A549 (cell line): ENCODE data around the gene SMG6.

Experiments used
- BHLHE40 ChIP-seq: IDR thresholded peaks from 2 replicates; pipeline ENCODE4 v1.6.1; 2012; ENCODE audit warnings: low read depth, low read length, inconsistent platforms
- CEBPB ChIP-seq, 2 experiments: fragments of >200 bp in 1 of 2; sonication (Bioruptor Twin) in 1 of 2; formaldehyde crosslinking in 1 of 2; IDR thresholded peaks; 2 replicates each; pipeline ENCODE4 v1.6.1; 2012 to 2016
- CTCF ChIP-seq: fragments of >200 bp; sonication (Bioruptor Twin); formaldehyde crosslinking; IDR thresholded peaks from 3 replicates; pipeline ENCODE4 v1.5.1; 2016
- KDM1A ChIP-seq: fragments of 200-600 bp; sonication (generic); IDR thresholded peaks from 2 replicates; pipeline ENCODE4 v1.6.1; 2016; ENCODE audit warnings: low read depth, mild to moderate bottlenecking
- RAD21 ChIP-seq, 2 experiments: fragments of >200 bp in 1 of 2; sonication (Bioruptor Twin) in 1 of 2; formaldehyde crosslinking in 1 of 2; IDR thresholded peaks in 1 of 2; conservative IDR thresholded peaks in 1 of 2; 2 replicates in 1 of 2; 3 replicates in 1 of 2; pipeline ENCODE4 v1.6.1; 2012 to 2018; ENCODE audit warnings: inconsistent platforms in 1 of 2
- RFX5 ChIP-seq: fragments of 450-650 bp; IDR thresholded peaks from 2 replicates; pipeline ENCODE4 v1.7.1; 2014; ENCODE audit warnings: antibody characterized with exemption, mild to moderate bottlenecking, moderate library complexity
- TP53 ChIP-seq: fragments of 250-450 bp; sonication (Bioruptor Pico); IDR thresholded peaks from 2 replicates; pipeline ENCODE4 v1.5.0; 2021; ENCODE audit warnings: mild to moderate bottlenecking, moderate library complexity

- no peak for TF ChIP-seq CTCF
- no peak for TF ChIP-seq TP53 (CRISPR knock-in tag)
- TF ChIP-seq RAD21 (conservative IDR thresholded peaks at IDR 0.05 in 1 of 2, IDR thresholded peaks at IDR 0.05 in 1 of 2): no peak
- no peak for TF ChIP-seq BHLHE40
- no peak for TF ChIP-seq RFX5
- TF ChIP-seq KDM1A: no peak
- TF ChIP-seq CEBPB (IDR thresholded peaks at IDR 0.05): no peak
Observed at GRCh38 chr17:2157081-2157480, 146.5 kb downstream of the SMG6 start.
